Loucy (cell line): Measurements from ENCODE around the gene HS3ST3A1.

Experiments
- H2AFZ ChIP-seq: fragments of 200-600 bp; sonication (generic); 2 replicates; pipeline ENCODE4 v1.6.0; 2016; ENCODE audit warnings: antibody characterized with exemption, mild to moderate bottlenecking, low read length, moderate library complexity
- H3F3A ChIP-seq: fragments of 200-600 bp; 2 replicates; pipeline ENCODE4 v1.6.0; 2016; ENCODE audit warnings: antibody characterized with exemption, low read depth, mild to moderate bottlenecking
- H3K27me3 ChIP-seq: fragments of 200-600 bp; sonication (generic); 2 replicates; pipeline ENCODE4 v1.6.1; 2014; ENCODE audit warnings: low read length, mild to moderate bottlenecking; ENCODE audit not compliant: insufficient read depth, poor library complexity, severe bottlenecking
- H3K36me3 ChIP-seq: fragments of 200-600 bp; sonication (generic); 2 replicates; pipeline ENCODE4 v1.6.1; 2016; ENCODE audit warnings: low read length; ENCODE audit not compliant: insufficient read depth
- H3K4me1 ChIP-seq: fragments of 200-600 bp; sonication (generic); 2 replicates; pipeline ENCODE4 v1.5.1; 2014; ENCODE audit warnings: low read length, mild to moderate bottlenecking; ENCODE audit not compliant: insufficient read depth, poor library complexity, severe bottlenecking
- H3K4me2 ChIP-seq: fragments of 200-600 bp; sonication (generic); 2 replicates; pipeline ENCODE4 v1.6.0; 2014; ENCODE audit warnings: antibody characterized with exemption, low read length, low read depth, mild to moderate bottlenecking; ENCODE audit not compliant: poor library complexity, severe bottlenecking
- H3K4me3 ChIP-seq: fragments of 200-600 bp; sonication (generic); 2 replicates; pipeline ENCODE4 v1.5.1; 2014; ENCODE audit warnings: low read length, mild to moderate bottlenecking, mixed read lengths; ENCODE audit not compliant: poor library complexity, severe bottlenecking
- H3K79me2 ChIP-seq: fragments of 200-600 bp; sonication (generic); 2 replicates; pipeline ENCODE4 v1.6.1; 2014; ENCODE audit warnings: low read length; ENCODE audit not compliant: insufficient read depth
- H3K9ac ChIP-seq: fragments of 200-600 bp; sonication (generic); 2 replicates; pipeline ENCODE4 v1.6.0; 2014; ENCODE audit warnings: mild to moderate bottlenecking, low read depth, low read length, moderate library complexity; ENCODE audit not compliant: poor library complexity, severe bottlenecking
- H3K9me2 ChIP-seq: fragments of 200-600 bp; sonication (generic); replicated peaks from 2 replicates; pipeline ENCODE4 v1.6.1; 2016; ENCODE audit warnings: low read depth, low read length, mixed read lengths
- H3K9me3 ChIP-seq: fragments of 200-600 bp; sonication (generic); 2 replicates; pipeline ENCODE4 v1.6.1; 2014; ENCODE audit warnings: mild to moderate bottlenecking, antibody characterized with exemption, low read length, low read depth; ENCODE audit not compliant: insufficient read depth
- H4K20me1 ChIP-seq: fragments of 200-600 bp; sonication (generic); 2 replicates; pipeline ENCODE4 v1.6.0; 2014; ENCODE audit warnings: antibody characterized with exemption, low read length, mild to moderate bottlenecking; ENCODE audit not compliant: insufficient read depth, poor library complexity, severe bottlenecking
- CTCF ChIP-seq: fragments of 200-600 bp; sonication (generic); conservative IDR thresholded peaks from 2 replicates; pipeline ENCODE4 v1.5.1; 2014; ENCODE audit warnings: mild to moderate bottlenecking, antibody characterized with exemption, low read length
- EZH2phosphoT487 ChIP-seq: fragments of 200-600 bp; IDR thresholded peaks from 2 replicates; pipeline ENCODE4 v1.6.1; 2018; ENCODE audit warnings: antibody characterized with exemption, mild to moderate bottlenecking, moderate library complexity, borderline replicate concordance

HS3ST3A1 gene

GRCh38 chr17:13491916-13492736, 109.6 kb downstream of the HS3ST3A1 start:
- Histone ChIP-seq H3K36me3 (no peaks in the 10 kb centered on the region), H4K20me1 (no peaks in the 10 kb centered on the region), H3F3A (no peaks in the 10 kb centered on the region), H3K79me2 (no peaks in the 10 kb centered on the region), H3K4me2 (no peak overlapping the region), H3K4me1 (no peaks in the 10 kb centered on the region), H3K9me2 (0 out of 2 replicates have a peak, but pooled peaks cover 4% of the 10 kb centered on the region), H3K27me3 (no peaks in the 10 kb centered on the region), H3K9me3 (no peaks in the 10 kb centered on the region), H2AFZ (no peak overlapping the region), H3K9ac (no peak overlapping the region), H3K4me3 (no peak overlapping the region)
- TF ChIP-seq CTCF (no peak), EZH2phosphoT487 (no peak)

DNA sequence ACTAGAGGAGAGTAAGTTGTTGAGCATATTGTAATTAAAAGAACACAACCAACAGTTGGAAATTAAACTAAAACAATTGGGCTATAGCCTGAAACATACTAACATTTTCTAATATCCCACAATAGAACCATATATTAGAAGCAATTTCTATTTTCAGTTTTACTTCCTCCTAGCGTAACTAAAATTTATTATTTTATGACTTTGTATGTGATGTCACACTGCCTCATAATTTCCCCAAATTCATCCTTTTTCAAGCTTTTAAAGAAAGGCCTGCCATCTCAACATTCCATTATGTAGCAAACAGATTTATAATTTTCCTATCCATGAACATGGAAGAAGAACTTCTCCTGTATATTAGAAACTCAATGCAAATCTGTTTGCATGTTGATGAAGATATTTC, 110.2 kb downstream of the HS3ST3A1 start:
- Histone ChIP-seq H3K27me3 (no peaks in the 10 kb centered on the region), H3K4me3 (no peak overlapping the region), H3K79me2 (no peaks in the 10 kb centered on the region), H3F3A (no peaks in the 10 kb centered on the region), H3K9me2 (0 out of 2 replicates have a peak, but pooled peaks cover 4% of the 10 kb centered on the region), H3K4me2 (no peak overlapping the region), H4K20me1 (no peaks in the 10 kb centered on the region), H3K9me3 (no peaks in the 10 kb centered on the region), H3K4me1 (no peaks in the 10 kb centered on the region), H3K36me3 (no peaks in the 10 kb centered on the region), H3K9ac (no peak overlapping the region), H2AFZ (no peak overlapping the region)
- TF ChIP-seq EZH2phosphoT487 (no peak), CTCF (no peak)

- Histone ChIP-seq H2AFZ (no peak overlapping the region), H3K4me3 (no peak overlapping the region), H3K4me2 (no peak overlapping the region), H3K9me3 (no peaks in the 10 kb centered on the region), H3K9me2 (0 out of 2 replicates have a peak, but pooled peaks cover 4% of the 10 kb centered on the region), H3K9ac (no peak overlapping the region), H3K27me3 (no peaks in the 10 kb centered on the region), H3F3A (no peaks in the 10 kb centered on the region), H3K36me3 (no peaks in the 10 kb centered on the region), H4K20me1 (no peaks in the 10 kb centered on the region), H3K79me2 (no peaks in the 10 kb centered on the region), H3K4me1 (no peaks in the 10 kb centered on the region)
- TF ChIP-seq CTCF, result no peak
- no peak for TF ChIP-seq EZH2phosphoT487
Measured at GRCh38 chr17:13490906-13491482, 110.7 kb downstream of the HS3ST3A1 start.
